Fibroblast of villous mesenchyme (primary cell): Measurements from ENCODE around the gene COL4A2. TPM values are rescaled to one million over a fixed set of nuclear protein-coding genes. Genes with fewer than 3 reads are reported as not detected.

ENCODE experiments used
- DNase-seq: peaks from one replicate; pipeline ENCODE4 v3.0.0-alpha.2; 2010; ENCODE audit warnings: low read depth
- H3K4me3 ChIP-seq: 2 replicates; pipeline ENCODE4 v1.5.1; 2011; ENCODE audit warnings: low read depth, mild to moderate bottlenecking, low read length
- total RNA-seq: library from RNA; depleted of rRNA; stranded (reverse); fragments of >200 nt; gene quantifications from 2 replicates; pipeline ENCODE4 v1.2.3, GENCODE V29; 2012
- TF ChIP-seq, protein P1 (sequence below): IDR thresholded peaks from 2 replicates; pipeline ENCODE4 v1.5.1; 2012; ENCODE audit warnings: low read depth, mild to moderate bottlenecking, low read length; ENCODE audit not compliant: insufficient read depth

The COL4A2 gene
- total RNA-seq, 1 donor: 756 TPM

GRCh38 chr13:110365876-110366275, 58.8 kb downstream of the COL4A2 start:
- TF ChIP-seq, protein P1, sequence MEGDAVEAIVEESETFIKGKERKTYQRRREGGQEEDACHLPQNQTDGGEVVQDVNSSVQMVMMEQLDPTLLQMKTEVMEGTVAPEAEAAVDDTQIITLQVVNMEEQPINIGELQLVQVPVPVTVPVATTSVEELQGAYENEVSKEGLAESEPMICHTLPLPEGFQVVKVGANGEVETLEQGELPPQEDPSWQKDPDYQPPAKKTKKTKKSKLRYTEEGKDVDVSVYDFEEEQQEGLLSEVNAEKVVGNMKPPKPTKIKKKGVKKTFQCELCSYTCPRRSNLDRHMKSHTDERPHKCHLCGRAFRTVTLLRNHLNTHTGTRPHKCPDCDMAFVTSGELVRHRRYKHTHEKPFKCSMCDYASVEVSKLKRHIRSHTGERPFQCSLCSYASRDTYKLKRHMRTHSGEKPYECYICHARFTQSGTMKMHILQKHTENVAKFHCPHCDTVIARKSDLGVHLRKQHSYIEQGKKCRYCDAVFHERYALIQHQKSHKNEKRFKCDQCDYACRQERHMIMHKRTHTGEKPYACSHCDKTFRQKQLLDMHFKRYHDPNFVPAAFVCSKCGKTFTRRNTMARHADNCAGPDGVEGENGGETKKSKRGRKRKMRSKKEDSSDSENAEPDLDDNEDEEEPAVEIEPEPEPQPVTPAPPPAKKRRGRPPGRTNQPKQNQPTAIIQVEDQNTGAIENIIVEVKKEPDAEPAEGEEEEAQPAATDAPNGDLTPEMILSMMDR: no peak
- peak; percentile 62 for DNase-seq
- H3K4me3 ChIP-seq: no peak overlapping the region

DNA sequence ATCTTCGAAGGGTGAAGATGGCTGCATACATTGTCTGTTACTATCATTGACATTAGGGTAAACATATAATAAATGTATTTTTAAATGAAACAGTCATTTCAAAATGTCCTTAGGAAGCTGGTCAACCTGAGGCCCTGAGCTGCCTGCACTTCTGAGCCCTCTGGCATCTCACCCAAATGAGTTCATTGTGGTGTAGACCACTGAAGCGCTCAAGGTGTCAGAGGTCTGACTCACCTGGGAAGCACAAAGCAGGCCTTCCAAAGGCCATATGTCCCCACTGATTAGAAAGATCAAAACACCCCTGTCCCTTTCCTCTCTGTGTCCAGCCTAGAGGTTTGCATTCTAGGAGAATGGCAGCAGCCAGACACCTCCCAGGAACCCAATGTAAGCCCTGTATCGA, 59.6 kb downstream of the COL4A2 start:
- no peak overlapping the region for H3K4me3 ChIP-seq
- no peak for DNase-seq
- TF ChIP-seq, protein P1: no peak

- TF ChIP-seq, protein P1: no peak
Observed at GRCh38 chr13:110367620-110368019, 60.5 kb downstream of the COL4A2 start.

DNA sequence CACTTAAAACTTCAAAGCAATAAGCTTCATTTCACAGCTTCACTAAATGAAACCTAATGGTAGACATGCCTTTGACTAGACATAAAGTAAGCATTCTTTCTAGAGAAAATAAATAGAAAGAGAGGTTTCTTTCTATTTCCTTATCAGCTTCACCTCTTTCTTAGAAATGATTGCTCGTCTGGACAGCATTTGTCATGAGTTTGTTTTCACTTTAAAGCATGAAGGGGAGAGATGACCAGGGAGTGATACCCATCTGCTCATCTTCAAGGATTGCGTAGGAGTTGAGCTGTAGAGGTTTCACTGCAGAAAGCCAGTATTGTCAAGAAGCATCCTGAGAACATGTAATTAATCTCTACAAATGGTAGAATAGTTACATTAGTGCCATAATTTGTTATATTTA, 61.3 kb downstream of the COL4A2 start:
- no peak overlapping the region for H3K4me3 ChIP-seq
- DNase-seq: peak; percentile 78
- TF ChIP-seq, protein P1: no peak

More at GRCh38 chr13:110367620-110368019, 60.5 kb downstream of the COL4A2 start:
- no peak for DNase-seq
- H3K4me3 ChIP-seq: no peak overlapping the region

- H3K4me3 ChIP-seq: no peak overlapping the region
- DNase-seq: no peak
- TF ChIP-seq, protein P1: no peak
Observed at GRCh38 chr13:110369400-110369799, 62.3 kb downstream of the COL4A2 start.

- no peak overlapping the region for H3K4me3 ChIP-seq
- TF ChIP-seq, protein P1: no peak
- peak; percentile 78 for DNase-seq
Observed at GRCh38 chr13:110371550-110372465, 64.7 kb downstream of the COL4A2 start.
